MCF 10A (cell line): Measurements from ENCODE around the gene CFAP58. TPM values are rescaled to one million over a fixed set of nuclear protein-coding genes. Genes with fewer than 3 reads are reported as not detected.

Source experiments
- BruUV-seq: library from RNA; stranded (reverse); fragments of 400-500 nt; replicated peaks from 2 replicates; lab custom pipeline; 2021; lab: Mats Ljungman, UMichigan
- CTCF ChIA-PET: fragments of 300-600 bp; sonication (Branson Sonifier 250); formaldehyde crosslinking; extraction: SDS; loops from one replicate; lab custom pipeline; 2021; ENCODE audit warnings: antibody characterized with exemption, inconsistent platforms; lab: Yijun Ruan, JAX
- POLR2A ChIA-PET: fragments of 300-600, 350-650 bp; sonication (Branson Sonifier 250); formaldehyde crosslinking; extraction: SDS; loops from one replicate; lab custom pipeline; 2020; ENCODE audit warnings: antibody characterized with exemption, inconsistent platforms; lab: Yijun Ruan, JAX
- DNase-seq: peaks from one replicate; pipeline ENCODE4 v3.0.0-alpha.2; 2018; ENCODE audit not compliant: unreplicated experiment
- H3K27ac Mint-ChIP-seq: one replicate; pipeline ENCODE4 v1.8.0; 2022; ENCODE audit warnings: mild to moderate bottlenecking, low read depth, mixed read lengths; ENCODE audit not compliant: unreplicated experiment
- H3K27me3 Mint-ChIP-seq: one replicate; pipeline ENCODE4 v1.8.0; 2022; ENCODE audit warnings: mixed read lengths; ENCODE audit not compliant: insufficient read depth, unreplicated experiment
- H3K36me3 Mint-ChIP-seq: one replicate; pipeline ENCODE4 v1.8.0; 2022; ENCODE audit warnings: mild to moderate bottlenecking, moderate library complexity, mixed read lengths; ENCODE audit not compliant: insufficient read depth, unreplicated experiment
- H3K4me1 Mint-ChIP-seq: one replicate; pipeline ENCODE4 v1.8.0; 2022; ENCODE audit warnings: mixed read lengths; ENCODE audit not compliant: insufficient read depth, unreplicated experiment
- H3K4me3 Mint-ChIP-seq: one replicate; pipeline ENCODE4 v1.8.0; 2022; ENCODE audit warnings: mild to moderate bottlenecking, moderate library complexity, mixed read lengths; ENCODE audit not compliant: unreplicated experiment
- H3K9me3 Mint-ChIP-seq: one replicate; pipeline ENCODE4 v1.8.0; 2022; ENCODE audit warnings: mixed read lengths; ENCODE audit not compliant: unreplicated experiment
- CTCF ChIP-seq: fragments of 200-600 bp; IDR thresholded peaks from one replicate; pipeline ENCODE4 v1.8.0; 2022; ENCODE audit warnings: antibody characterized with exemption, mild to moderate bottlenecking; ENCODE audit not compliant: unreplicated experiment
- intact Hi-C: fragments of 100-400 bp; cut with micrococcal nuclease; formaldehyde crosslinking; loops from 2 replicates; pipeline ENCODE4 v1.14.1; 2022
- total RNA-seq: library from RNA; stranded (reverse); gene quantifications from 2 replicates; pipeline ENCODE4 v1.2.3, GENCODE V29; 2022

CFAP58 gene
- total RNA-seq, 1 experiment from 2014 or later = 0.89 TPM

DNA sequence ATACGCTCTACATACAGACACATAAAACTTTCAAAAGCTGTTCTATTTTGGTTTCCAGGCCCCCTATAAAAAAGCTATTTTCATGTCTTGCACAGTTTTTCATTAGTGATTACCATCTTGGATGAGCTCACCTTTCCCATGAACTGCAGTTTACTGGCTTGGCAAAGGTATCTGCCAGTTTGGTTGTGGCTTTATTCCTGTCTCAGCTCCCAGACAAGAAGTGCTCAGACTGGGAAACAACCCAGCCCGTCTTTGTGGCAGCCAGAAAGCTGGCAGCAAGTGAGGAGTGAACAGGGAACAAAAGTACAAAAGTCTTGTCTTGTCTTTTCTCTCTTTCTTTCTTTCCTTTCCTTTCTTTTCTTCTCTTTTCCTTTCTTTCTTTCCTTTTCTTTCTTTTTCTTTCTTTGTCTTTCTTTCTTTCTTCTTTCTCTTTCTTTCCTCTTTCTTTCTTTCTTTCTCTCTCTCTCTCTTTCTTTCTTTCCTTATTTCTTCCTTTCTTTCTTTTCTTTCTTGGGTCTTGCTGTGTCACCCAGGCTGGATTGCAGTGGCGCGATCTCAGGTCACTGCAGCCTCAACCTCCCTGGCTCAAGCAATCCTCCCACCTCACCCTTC lies 138.8 kb downstream of the CFAP58 start:
- no peak overlapping the region for H3K27ac Mint-ChIP-seq
- H3K27me3 Mint-ChIP-seq = no peaks in the 10 kb centered on the region
- H3K4me3 Mint-ChIP-seq = no peak overlapping the region
- intact Hi-C loops = no loop called here
- ChIA-PET POLR2A (interaction anchor here (0.5 to 0.6 kb wide), 2 partner anchors 133 to 323 kb away, joined by 3 read pairs; no protein-coding TSS in a partner anchor), CTCF (interaction anchor here (0.6 to 1.5 kb wide), 5 partner anchors 54 to 157 kb away, joined by 3 to 4 read pairs (median 3); no protein-coding TSS in a partner anchor)
- peaks cover 7% of the 10 kb centered on the region for H3K36me3 Mint-ChIP-seq
- no peak for TF ChIP-seq CTCF
- BruUV-seq = no TSS peak
- H3K9me3 Mint-ChIP-seq = no peaks in the 10 kb centered on the region
- DNase-seq = no peak
- H3K4me1 Mint-ChIP-seq = peaks cover 15% of the 10 kb centered on the region

GRCh38 chr10:104498347-104499081 lies 144.9 kb downstream of the CFAP58 start:
- BruUV-seq = no TSS peak
- H3K4me1 Mint-ChIP-seq = no peaks in the 10 kb centered on the region
- intact Hi-C loops = no loop called here
- POLR2A ChIA-PET = no interaction called here
- DNase-seq = no peak
- H3K9me3 Mint-ChIP-seq = no peaks in the 10 kb centered on the region
- TF ChIP-seq CTCF = no peak
- CTCF ChIA-PET = interaction anchor here (0.6 to 1.4 kb wide), 3 partner anchors 92 to 1902 kb away, joined by 3 read pairs; no protein-coding TSS in a partner anchor
- no peaks in the 10 kb centered on the region for H3K27me3 Mint-ChIP-seq
- no peak overlapping the region for H3K4me3 Mint-ChIP-seq
- no peak overlapping the region for H3K27ac Mint-ChIP-seq
- H3K36me3 Mint-ChIP-seq = peaks cover 7% of the 10 kb centered on the region

GRCh38 chr10:104501449-104501848 lies 147.8 kb downstream of the CFAP58 start:
- ChIA-PET CTCF (interaction anchor here (0.8 to 1.5 kb wide), 2 partner anchors 95 to 151 kb away, joined by 3 read pairs; no protein-coding TSS in a partner anchor), POLR2A (no interaction called here)
- Mint-ChIP-seq H3K27ac (no peak overlapping the region), H3K4me3 (no peak overlapping the region), H3K36me3 (no peaks in the 10 kb centered on the region), H3K9me3 (no peaks in the 10 kb centered on the region), H3K27me3 (peaks cover 4% of the 10 kb centered on the region), H3K4me1 (no peaks in the 10 kb centered on the region)
- intact Hi-C loops = no loop called here
- no peak for DNase-seq
- BruUV-seq = no TSS peak
- TF ChIP-seq CTCF = no peak
